HG03139 (cell line): Measurements from ENCODE around the gene NKX3-2.
"Not testable (repeated sequence)": the region's sequence is repeated elsewhere in the genome, so short reads cannot be mapped to it uniquely, and the experiment has no call there.

ENCODE experiments used
- ATAC-seq: cut with Tn5 transposase; IDR thresholded peaks from one replicate; pipeline ENCODE4 v1.9.1; 2021; ENCODE audit not compliant: unreplicated experiment

The NKX3-2 gene

GRCh38 chr4:13543839-13544605, at the start of gene NKX3-2:
NKX3-2 (minus strand) TSS chr4:13544508; CDS start chr4:13544414, 94 bp downstream.
- no peak for ATAC-seq

- ATAC-seq = no peak
These were observed 47.9 kb upstream of the NKX3-2 start for GRCh38 chr4:13592220-13592619.

DNA sequence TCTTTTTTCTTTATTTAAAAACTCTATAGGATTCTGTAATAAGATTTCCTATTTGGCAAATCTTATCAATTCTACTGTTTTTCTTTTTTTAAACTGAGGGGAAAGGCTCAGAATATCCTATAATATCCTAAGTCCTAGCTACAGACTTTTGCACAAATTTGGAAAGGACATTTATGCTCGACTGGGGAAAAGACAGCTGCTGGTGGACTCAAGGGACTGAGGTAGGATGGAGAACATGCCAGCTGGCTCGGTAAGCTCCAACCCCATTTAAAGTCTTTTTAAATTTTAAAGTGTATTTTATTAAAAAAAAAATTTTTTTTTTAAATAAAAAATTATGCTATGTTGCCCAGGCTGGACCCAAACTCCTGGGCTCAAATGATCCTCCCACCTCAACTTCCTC, 46.5 kb upstream of the NKX3-2 start:
- ATAC-seq = no peak

- ATAC-seq = no peak
These were observed 44.6 kb upstream of the NKX3-2 start for GRCh38 chr4:13588954-13589353.

- no peak for ATAC-seq
These were observed 40.2 kb upstream of the NKX3-2 start for GRCh38 chr4:13584481-13584880.

DNA sequence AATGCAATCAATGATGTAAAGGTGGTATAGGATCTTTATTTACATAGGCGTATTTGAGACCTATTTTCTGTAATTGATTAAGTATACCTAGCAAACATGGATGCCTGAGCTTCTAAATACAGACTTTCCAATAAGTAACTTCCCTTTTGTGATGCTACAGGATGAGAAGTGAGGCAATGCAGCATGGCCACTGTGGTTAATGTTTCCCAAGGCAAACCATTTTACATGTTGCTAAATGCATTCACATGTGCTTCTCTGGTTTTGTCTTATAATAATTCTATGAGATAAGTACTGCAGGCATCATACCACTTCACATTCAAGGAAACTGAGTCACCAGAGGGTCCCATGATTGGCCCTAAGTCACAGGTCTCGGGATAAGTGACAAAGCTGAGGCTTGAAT, 35.7 kb upstream of the NKX3-2 start:
- no peak for ATAC-seq

DNA sequence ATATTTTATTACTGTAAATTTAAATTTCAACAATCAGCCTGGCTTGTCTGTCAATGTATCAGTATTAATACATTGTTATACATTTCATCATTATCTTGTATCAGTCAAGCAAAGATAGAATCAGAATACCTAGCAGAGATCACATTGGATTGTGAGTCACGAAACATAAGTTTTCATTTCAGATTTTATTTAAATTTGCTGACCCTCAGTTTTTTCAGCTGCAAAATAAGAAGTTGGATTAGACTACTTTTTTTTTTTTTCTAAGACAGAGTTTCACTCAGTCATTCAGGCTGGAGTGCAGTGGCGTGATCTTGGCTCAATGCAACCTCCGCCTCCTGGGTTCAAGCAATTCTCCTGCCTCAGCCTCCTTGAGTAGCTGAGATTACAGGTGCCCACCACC, 33.4 kb upstream of the NKX3-2 start:
- ATAC-seq = no peak

GRCh38 chr4:13570916-13571315, 26.6 kb upstream of the NKX3-2 start:
- no peak for ATAC-seq

GRCh38 chr4:13567125-13567524, 22.8 kb upstream of the NKX3-2 start:
- no peak for ATAC-seq

GRCh38 chr4:13562876-13563275, 18.6 kb upstream of the NKX3-2 start:
- no peak for ATAC-seq

DNA sequence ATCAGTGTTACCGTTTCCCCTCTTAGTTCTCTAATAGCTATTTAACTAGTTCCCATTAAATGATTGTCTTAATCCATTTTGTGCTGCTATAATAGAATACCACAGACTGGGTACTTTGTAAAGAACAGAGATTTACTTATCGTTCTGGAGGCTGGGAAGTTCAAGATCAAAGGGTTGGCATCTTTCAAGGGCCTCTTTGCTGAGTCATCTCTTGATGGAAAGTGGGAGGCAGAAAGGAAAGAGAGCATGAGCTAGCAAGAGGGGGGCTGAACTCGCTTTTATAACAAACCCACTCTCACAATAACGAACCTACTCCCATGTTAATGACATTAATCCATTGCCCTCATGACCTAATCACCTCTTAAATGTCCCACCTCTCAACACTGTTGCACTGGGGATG, 17.4 kb upstream of the NKX3-2 start:
- ATAC-seq = no peak

- ATAC-seq = not testable (repeated sequence)
These were observed 15.8 kb upstream of the NKX3-2 start for GRCh38 chr4:13560111-13560510.

DNA sequence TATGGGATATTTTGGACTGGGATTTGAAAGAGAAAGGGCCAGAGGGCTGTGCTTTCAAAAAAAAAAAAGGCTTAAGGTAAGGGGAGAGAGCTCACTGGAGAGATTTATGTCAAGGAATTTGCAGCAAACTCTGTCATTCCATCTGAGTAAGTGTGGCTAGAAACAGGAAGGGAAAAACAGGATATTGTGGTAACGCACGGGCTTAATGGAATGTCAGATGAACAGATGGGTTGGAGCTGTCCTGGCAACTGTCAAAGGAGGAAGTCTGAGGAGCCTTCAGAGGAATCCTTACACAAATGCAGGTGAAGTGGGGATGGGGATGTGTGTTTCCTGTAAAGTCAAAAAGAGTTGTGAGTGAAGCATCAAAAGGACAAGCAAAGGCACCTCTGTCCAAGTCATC, 15.1 kb upstream of the NKX3-2 start:
- ATAC-seq = no peak

DNA sequence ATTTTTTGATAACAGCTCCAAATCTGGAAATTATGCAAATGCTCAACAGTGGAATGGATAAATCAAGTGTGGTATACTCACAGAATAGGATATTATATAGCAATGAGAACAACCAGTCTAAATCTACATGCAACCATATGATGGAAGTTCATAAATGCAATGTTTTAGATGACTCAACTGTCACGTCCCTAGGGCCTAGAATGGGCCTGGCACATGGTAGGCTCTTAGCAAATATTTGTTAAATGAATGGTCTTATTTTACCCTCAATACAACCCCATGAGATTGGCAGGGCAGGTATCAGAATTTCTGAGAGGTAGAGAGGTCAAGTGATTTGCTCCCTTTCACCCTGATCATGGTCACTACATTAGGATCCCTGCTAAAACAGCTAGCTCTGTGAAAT, 14.6 kb upstream of the NKX3-2 start:
- ATAC-seq = no peak

- no peak for ATAC-seq
These were observed 11.0 kb upstream of the NKX3-2 start for GRCh38 chr4:13555325-13555724.

DNA sequence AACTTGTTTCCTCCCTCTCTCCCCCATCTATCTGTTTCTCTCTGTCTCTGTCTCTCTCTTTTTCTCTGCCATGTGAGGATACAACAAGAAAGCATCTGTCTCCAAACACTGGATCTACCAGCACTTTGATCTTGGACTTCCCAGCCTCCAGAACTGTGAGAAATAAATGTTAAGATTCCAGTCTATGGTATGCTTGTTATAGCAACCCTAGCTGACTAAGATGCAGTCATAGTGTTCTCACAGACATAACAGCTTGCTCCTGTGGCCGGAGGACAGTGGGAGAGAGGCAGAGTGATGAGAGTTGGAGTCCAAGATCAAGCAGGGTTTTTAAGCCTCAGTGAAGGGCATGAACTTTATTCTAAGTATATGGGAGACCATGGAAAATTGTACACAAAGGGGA, 8.8 kb upstream of the NKX3-2 start:
- no peak for ATAC-seq

DNA sequence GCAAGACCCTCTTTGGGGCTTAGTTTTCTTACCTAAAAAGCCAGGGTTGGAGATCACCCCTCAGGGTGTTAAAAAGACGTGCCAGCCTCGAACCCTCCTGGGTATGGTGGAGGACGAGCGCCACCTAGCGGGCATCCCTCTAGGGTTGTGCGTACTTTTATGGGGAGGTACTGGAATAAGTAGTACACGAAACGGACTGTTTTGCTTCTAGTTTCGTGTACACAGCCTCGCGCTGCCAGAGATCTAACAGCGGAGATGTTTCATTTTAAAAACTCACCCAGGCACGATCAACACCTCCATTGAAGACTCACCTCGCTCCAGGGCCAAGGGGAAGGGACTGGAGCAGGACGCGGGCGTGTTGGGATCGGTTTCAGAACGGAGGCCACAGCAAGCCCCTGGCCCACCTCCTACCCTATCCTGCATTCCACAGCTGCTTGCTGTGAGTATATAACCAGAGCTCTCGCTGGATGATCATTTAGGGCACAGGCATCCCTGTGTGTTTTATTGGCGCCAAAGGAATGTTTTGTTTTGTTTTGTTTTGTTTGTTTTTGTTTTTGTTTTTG, 4.8 kb upstream of the NKX3-2 start:
- ATAC-seq = peak; percentile 74

GRCh38 chr4:13548059-13548983, 4.0 kb upstream of the NKX3-2 start:
- ATAC-seq = no peak

- no peak for ATAC-seq
These were observed 3.3 kb upstream of the NKX3-2 start for GRCh38 chr4:13547485-13548041.

DNA sequence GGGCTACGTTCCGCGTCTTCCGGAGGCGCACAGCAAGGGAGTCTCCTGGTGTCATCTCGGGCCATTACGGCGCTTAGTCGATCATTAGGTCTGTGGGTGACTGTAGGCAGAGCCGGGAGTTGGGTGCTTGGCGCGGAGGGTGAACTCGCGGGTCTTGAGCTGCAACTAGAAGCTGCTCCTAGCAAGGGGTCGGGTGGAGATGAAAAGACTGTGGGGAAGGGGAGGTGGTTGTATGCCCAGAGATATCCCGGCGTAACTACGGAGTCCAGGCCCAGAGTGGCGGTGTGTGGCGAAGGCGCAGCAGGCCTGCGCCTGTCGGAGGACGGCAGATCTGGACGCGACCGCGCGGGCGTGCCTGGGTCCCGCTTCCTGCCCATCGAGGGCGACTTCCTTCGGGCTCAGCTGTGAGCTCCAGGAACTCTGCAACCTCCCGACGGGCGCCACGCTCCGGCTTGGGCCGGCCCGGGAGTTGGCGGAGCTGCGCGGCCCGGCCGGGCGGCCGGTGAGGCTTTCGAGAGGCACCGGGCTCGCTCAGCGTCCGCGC, 2.7 kb upstream of the NKX3-2 start:
- no peak for ATAC-seq
